A549 (cell line): ENCODE data around the gene C1orf21. TPM values are rescaled to one million over a fixed set of nuclear protein-coding genes. Genes with fewer than 3 reads are reported as not detected.
"Not testable (repeated sequence)": the region's sequence is repeated elsewhere in the genome, so short reads cannot be mapped to it uniquely, and the experiment has no call there.

Source experiments
- ATAC-seq, 2 experiments: fragments of 200-7000 bp in 1 of 2; fragments of >200 bp in 1 of 2; cut with Nextera tagmentation in 1 of 2; cut with Tn5 transposase in 1 of 2; 3 replicates each; pipeline versions ENCODE4 v1.8.0 to v1.9.1; 2018 to 2020; ENCODE audit warnings: mild to moderate bottlenecking in 1 of 2, moderate library complexity in 1 of 2
- CTCF ChIA-PET: fragments of 300-600 bp; sonication (Branson Sonifier 250); formaldehyde crosslinking; extraction: SDS; loops from one replicate; lab custom pipeline; 2021; ENCODE audit warnings: antibody characterized with exemption, inconsistent platforms; lab: Yijun Ruan, JAX
- POLR2A ChIA-PET: fragments of 350-600 bp; formaldehyde crosslinking; extraction: SDS; loops from one replicate; lab custom pipeline; 2021; ENCODE audit warnings: antibody characterized with exemption, inconsistent platforms; lab: Yijun Ruan, JAX
- DNase-seq, 2 experiments: peaks; one replicate each; pipeline versions ENCODE4 v3.0.0 to v3.0.0-alpha.2; 2011 to 2016; ENCODE audit warnings: low read depth in 1 of 2, low spot score in 1 of 2
- FAIRE-seq: peaks from 2 replicates; lab custom pipeline; 2011; peaks lifted over from hg19 to GRCh38; lab: Jason Lieb, UNC
- H3K27ac ChIP-seq, 2 experiments: fragments of >200 bp; sonication (Bioruptor Twin); formaldehyde crosslinking; 3 replicates each; pipeline ENCODE4 v1.5.1; 2016 to 2017
- H3K4me1 ChIP-seq: fragments of >200 bp; sonication (Bioruptor Twin); formaldehyde crosslinking; 3 replicates; pipeline ENCODE4 v1.6.1; 2016
- H3K4me2 ChIP-seq: fragments of >200 bp; sonication (Bioruptor Twin); formaldehyde crosslinking; 3 replicates; pipeline ENCODE4 v1.6.1; 2016
- H3K4me3 ChIP-seq: fragments of >200 bp; sonication (Bioruptor Twin); formaldehyde crosslinking; 3 replicates; pipeline ENCODE4 v1.5.1; 2016
- H3K9me3 ChIP-seq: fragments of >200 bp; sonication (Bioruptor Twin); formaldehyde crosslinking; 3 replicates; pipeline ENCODE4 v1.6.1; 2016
- CBX8 ChIP-seq: fragments of 200-600 bp; sonication (generic); IDR thresholded peaks from 2 replicates; pipeline ENCODE4 v1.6.1; 2016
- ESRRA ChIP-seq: fragments of 150-350 bp; IDR thresholded peaks from 2 replicates; pipeline ENCODE4 v1.6.1; 2014; ENCODE audit warnings: mild to moderate bottlenecking, low read length, borderline replicate concordance
- HOXB13 ChIP-seq: fragments of 250-450 bp; sonication (Bioruptor Pico); IDR thresholded peaks from 2 replicates; pipeline ENCODE4 v1.5.0; 2020; ENCODE audit warnings: low read depth, mild to moderate bottlenecking, moderate library complexity
- HOXB5 ChIP-seq: fragments of 250-450 bp; sonication (Bioruptor Pico); IDR thresholded peaks from 2 replicates; pipeline ENCODE4 v1.5.0; 2020; ENCODE audit warnings: mild to moderate bottlenecking, moderate library complexity
- JUN ChIP-seq, 2 experiments: fragments of >200 bp; sonication (Bioruptor Twin); formaldehyde crosslinking; IDR thresholded peaks; 2 replicates in 1 of 2; 3 replicates in 1 of 2; pipeline ENCODE4 v1.6.1; 2016 to 2017
- KDM1A ChIP-seq: fragments of 200-600 bp; sonication (generic); IDR thresholded peaks from 2 replicates; pipeline ENCODE4 v1.6.1; 2016; ENCODE audit warnings: low read depth, mild to moderate bottlenecking
- NFE2L2 ChIP-seq: fragments of 150-350 bp; conservative IDR thresholded peaks from 2 replicates; pipeline ENCODE4 v1.6.1; 2014; ENCODE audit warnings: low read length
- PHF8 ChIP-seq: fragments of 200-600 bp; sonication (generic); IDR thresholded peaks from 2 replicates; pipeline ENCODE4 v1.6.1; 2016; ENCODE audit warnings: low read depth, mild to moderate bottlenecking, antibody characterized with exemption, moderate library complexity, borderline replicate concordance
- POLR2A ChIP-seq: IDR thresholded peaks from 2 replicates; pipeline ENCODE4 v1.6.1; 2012; ENCODE audit warnings: mild to moderate bottlenecking, low read length
- RNF2 ChIP-seq: fragments of 200-600 bp; sonication (generic); IDR thresholded peaks from 2 replicates; pipeline ENCODE4 v1.6.1; 2016; ENCODE audit warnings: low read depth, mild to moderate bottlenecking, antibody characterized with exemption, moderate library complexity, borderline replicate concordance
- TFCP2L1 ChIP-seq: fragments of 250-450 bp; sonication (Bioruptor Pico); IDR thresholded peaks from 2 replicates; pipeline ENCODE4 v1.5.0; 2021; ENCODE audit warnings: mild to moderate bottlenecking
- ZNF302 ChIP-seq: fragments of 250-450 bp; sonication (Bioruptor Pico); IDR thresholded peaks from 2 replicates; pipeline ENCODE4 v1.9.0; 2021; ENCODE audit warnings: inconsistent platforms, mild to moderate bottlenecking, moderate library complexity
- ZSCAN20 ChIP-seq: fragments of 250-450 bp; sonication (Bioruptor Pico); IDR thresholded peaks from 2 replicates; pipeline ENCODE4 v1.8.0; 2022; ENCODE audit warnings: mild to moderate bottlenecking, moderate library complexity
- WGBS: methylation state at CpG from one replicate; pipeline ENCODE4 v1.1.6; 2017; ENCODE audit errors: missing lambda C conversion rate; 5-methylcytosine and 5-hydroxymethylcytosine counted together
- polyA minus RNA-seq: library from RNA; depleted of rRNA, polyadenylated mRNA; stranded (reverse); fragments of >200 nt; gene quantifications from 2 replicates; pipeline ENCODE4 v1.2.3, GENCODE V29; 2011; rRNA and poly(A)+ RNA removed
- polyA plus RNA-seq, 4 experiments: library from polyadenylated mRNA; depleted of rRNA in 3 of 4; stranded (reverse); fragments of >200 nt; fragmentation: RNase III in 1 of 4; extraction: RNeasy Plus Mini Kit Qiagen cat#74134 plus additional on column Dnase treatment in 1 of 4; gene quantifications; 2 replicates in 3 of 4; 3 replicates in 1 of 4; pipeline ENCODE4 v1.2.3, GENCODE V29; 2011 to 2017
- TF ChIP-seq, protein P1 (sequence below): IDR thresholded peaks from 2 replicates; pipeline ENCODE4 v1.6.1; 2012
- TF ChIP-seq, protein P2 (sequence below): IDR thresholded peaks from 2 replicates; pipeline ENCODE4 v1.6.1; 2012; ENCODE audit warnings: low read depth, borderline replicate concordance
- TF ChIP-seq, protein P3 (sequence below): fragments of >200 bp; sonication (Bioruptor Twin); formaldehyde crosslinking; IDR thresholded peaks from 3 replicates; pipeline ENCODE4 v1.6.1; 2016
- TF ChIP-seq, protein P4 (sequence below): fragments of 200-600 bp; sonication (generic); IDR thresholded peaks from 2 replicates; pipeline ENCODE4 v1.6.1; 2016; ENCODE audit warnings: antibody characterized with exemption, mild to moderate bottlenecking, moderate library complexity
- TF ChIP-seq, protein P5 (sequence below): fragments of 450-650 bp; IDR thresholded peaks from 2 replicates; pipeline ENCODE4 v1.6.1; 2014; ENCODE audit warnings: antibody characterized with exemption
- TF ChIP-seq, protein P6 (sequence below): fragments of >200 bp; sonication (Bioruptor Twin); formaldehyde crosslinking; IDR thresholded peaks from 3 replicates; pipeline ENCODE4 v1.5.1; 2016
- TF ChIP-seq, protein P7 (sequence below): fragments of 250-450 bp; sonication (Bioruptor Pico); IDR thresholded peaks from 2 replicates; pipeline ENCODE4 v1.5.0; 2020; ENCODE audit warnings: low read depth, mild to moderate bottlenecking, moderate library complexity

C1orf21 gene, protein sequence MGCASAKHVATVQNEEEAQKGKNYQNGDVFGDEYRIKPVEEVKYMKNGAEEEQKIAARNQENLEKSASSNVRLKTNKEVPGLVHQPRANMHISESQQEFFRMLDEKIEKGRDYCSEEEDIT
- polyA plus RNA-seq (2011; rRNA removed) (9.6 and 11.6 TPM in 2 replicates), polyA plus RNA-seq (2017; fragmentation: RNase III; extraction: RNeasy Plus Mini Kit Qiagen cat#74134 plus additional on column Dnase treatment) (9.7 to 11.4 TPM (median 10.8 TPM) in 3 replicates), polyA minus RNA-seq (1.3 and 1.6 TPM in 2 replicates)
- 2.5 and 2.6 TPM in 2 replicates for polyA plus RNA-seq (2012; cell fraction: cytosol; rRNA removed)
- polyA plus RNA-seq (2012; cell fraction: nucleus; rRNA removed): 0.43 and 0.93 TPM in 2 replicates

DNA sequence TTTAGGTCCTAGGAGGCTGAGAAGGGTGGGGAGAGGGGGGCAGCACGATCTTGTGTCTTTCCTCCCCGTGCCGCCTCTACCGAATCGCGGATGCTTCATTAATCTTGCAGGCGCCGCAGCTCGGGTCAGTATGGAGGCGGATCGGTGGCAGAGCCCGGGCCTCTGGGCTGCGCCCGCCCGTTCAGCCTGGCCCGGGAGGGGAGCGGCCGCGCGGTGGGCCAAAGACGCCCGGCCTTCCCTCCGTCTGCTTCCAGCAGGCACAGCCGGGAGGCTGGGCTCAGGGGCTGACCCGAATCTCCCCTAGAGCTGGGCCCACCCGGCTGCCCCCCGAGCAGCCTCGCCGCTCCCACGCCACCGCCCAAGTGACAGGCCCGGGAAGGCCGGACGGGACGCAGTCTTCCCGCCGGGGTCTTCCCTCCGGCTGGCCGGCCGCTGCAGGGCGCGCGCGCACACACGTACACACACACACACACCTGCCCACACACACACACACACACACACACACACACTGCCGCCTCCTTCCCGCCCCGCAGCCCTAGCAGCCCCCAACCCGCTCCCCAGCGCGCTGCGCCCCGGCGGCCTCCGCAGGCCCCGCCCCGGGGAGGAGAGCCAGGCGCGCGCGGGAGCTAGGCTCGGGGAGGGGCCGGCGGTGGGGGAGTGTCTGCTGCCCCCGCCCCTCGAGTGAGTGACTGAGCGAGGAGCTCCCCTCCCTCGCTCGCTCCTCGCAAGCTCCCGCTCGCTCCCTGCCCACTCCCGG is at the start of gene C1orf21:
TSS of gene C1orf21 (plus strand) at position 718 of the 757 bp plus-strand sequence. CDS start 90,481 bp downstream, outside the sequence.
- peak within 1 kb of the TSS; percentile 76 to 88 for H3K27ac ChIP-seq
- WGBS: 3% methylated on average over 12 of the region's 73 CpGs
- H3K4me1 ChIP-seq: peaks cover 18% of the 10 kb centered on the region
- TF ChIP-seq, protein P1, sequence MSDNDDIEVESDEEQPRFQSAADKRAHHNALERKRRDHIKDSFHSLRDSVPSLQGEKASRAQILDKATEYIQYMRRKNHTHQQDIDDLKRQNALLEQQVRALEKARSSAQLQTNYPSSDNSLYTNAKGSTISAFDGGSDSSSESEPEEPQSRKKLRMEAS: peak; percentile 39
- TF ChIP-seq JUN (IDR thresholded peaks at IDR 0.05): peak in 1 of 2 experiments; percentile 55; a peak in 2 of 5 replicates
- TF ChIP-seq KDM1A: no peak
- TF ChIP-seq, protein P2, sequence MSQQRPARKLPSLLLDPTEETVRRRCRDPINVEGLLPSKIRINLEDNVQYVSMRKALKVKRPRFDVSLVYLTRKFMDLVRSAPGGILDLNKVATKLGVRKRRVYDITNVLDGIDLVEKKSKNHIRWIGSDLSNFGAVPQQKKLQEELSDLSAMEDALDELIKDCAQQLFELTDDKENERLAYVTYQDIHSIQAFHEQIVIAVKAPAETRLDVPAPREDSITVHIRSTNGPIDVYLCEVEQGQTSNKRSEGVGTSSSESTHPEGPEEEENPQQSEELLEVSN: peak; percentile 66
- peak; percentile 53 for TF ChIP-seq POLR2A
- TF ChIP-seq, protein P3, sequence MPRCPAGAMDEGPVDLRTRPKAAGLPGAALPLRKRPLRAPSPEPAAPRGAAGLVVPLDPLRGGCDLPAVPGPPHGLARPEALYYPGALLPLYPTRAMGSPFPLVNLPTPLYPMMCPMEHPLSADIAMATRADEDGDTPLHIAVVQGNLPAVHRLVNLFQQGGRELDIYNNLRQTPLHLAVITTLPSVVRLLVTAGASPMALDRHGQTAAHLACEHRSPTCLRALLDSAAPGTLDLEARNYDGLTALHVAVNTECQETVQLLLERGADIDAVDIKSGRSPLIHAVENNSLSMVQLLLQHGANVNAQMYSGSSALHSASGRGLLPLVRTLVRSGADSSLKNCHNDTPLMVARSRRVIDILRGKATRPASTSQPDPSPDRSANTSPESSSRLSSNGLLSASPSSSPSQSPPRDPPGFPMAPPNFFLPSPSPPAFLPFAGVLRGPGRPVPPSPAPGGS: 0 out of 3 replicates have a peak, but pooled peaks have one; percentile 13
- CTCF ChIA-PET: interaction anchor here (0.6 to 1.3 kb wide), 7 partner anchors 8 to 278 kb away, joined by 3 to 4 read pairs (median 3); no protein-coding TSS in a partner anchor
- DNase-seq (peak; percentile 66 to 79), FAIRE-seq (no peak), ATAC-seq (peak; percentile 88 to 95)
- POLR2A ChIA-PET: interaction anchor here (0.7 to 1.3 kb wide), 5 partner anchors 24 to 304 kb away, joined by 3 to 6 read pairs (median 4); no protein-coding TSS in a partner anchor
- H3K4me3 ChIP-seq: peak within 1 kb of the TSS; percentile 79
- peak within 1 kb of the TSS; percentile 91 for H3K4me2 ChIP-seq
- no peaks in the 10 kb centered on the region for H3K9me3 ChIP-seq

DNA sequence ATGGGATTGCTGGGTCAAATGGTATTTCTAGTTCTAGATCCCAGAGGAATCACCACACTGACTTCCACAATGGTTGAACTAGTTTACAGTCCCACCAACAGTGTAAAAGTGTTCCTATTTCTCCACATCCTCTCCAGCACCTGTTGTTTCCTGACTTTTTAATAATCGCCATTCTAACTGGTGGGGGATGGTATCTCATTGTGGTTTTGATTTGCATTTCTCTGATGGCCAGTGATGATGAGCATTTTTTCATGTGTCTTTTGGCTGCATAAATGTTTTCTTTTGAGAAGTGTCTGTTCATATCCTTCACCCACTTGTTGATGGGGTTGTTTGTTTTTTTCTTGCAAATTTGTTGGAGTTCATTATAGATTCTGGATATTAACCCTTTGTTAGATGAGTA is 49.0 kb upstream of the C1orf21 start:
- POLR2A ChIA-PET, FAIRE-seq, H3K9me3 ChIP-seq, H3K4me1 ChIP-seq, H3K4me2 ChIP-seq, CTCF ChIA-PET, H3K27ac ChIP-seq, H3K4me3 ChIP-seq, ATAC-seq, DNase-seq: not testable (repeated sequence)
- WGBS: 8% methylated on average over 1 of the region's 1 CpG

DNA sequence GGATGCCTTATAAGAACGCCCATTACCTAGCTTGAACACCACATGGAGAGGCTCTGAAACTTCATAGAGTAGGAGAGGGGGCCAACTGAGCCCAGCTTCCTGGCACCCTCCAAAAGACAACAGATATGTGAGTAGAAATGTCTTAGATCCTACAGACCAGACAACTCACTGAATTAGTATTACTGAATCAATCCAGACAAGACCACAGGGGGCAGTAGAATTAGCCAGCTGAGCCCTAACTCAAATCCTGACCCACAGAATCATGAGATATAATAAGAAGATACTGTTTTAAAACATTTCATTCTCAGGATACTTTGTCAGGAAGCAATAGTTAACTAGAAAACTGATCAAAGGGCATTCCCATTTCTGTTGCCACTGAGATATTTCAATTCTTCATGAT is 45.8 kb upstream of the C1orf21 start:
- Histone ChIP-seq H3K9me3 (no peaks in the 10 kb centered on the region; the same call in 2 of the 3 replicates), H3K4me2 (no peak overlapping the region), H3K4me1 (no peaks in the 10 kb centered on the region), H3K4me3 (no peak overlapping the region), H3K27ac (no peak overlapping the region)
- DNase-seq (no peak), ATAC-seq (no peak), FAIRE-seq (no peak)
- CTCF ChIA-PET: interaction anchor here (1.2 kb wide), 1 partner anchor 11 kb away, joined by 4 read pairs; no protein-coding TSS in a partner anchor
- WGBS: no CpG with 5 or more reads among the region's 1 CpG
- POLR2A ChIA-PET: no interaction called here
- TF ChIP-seq PHF8 (no peak), NFE2L2 (no peak), HOXB13 (CRISPR knock-in tag) (no peak), HOXB5 (CRISPR knock-in tag) (no peak), RNF2 (no peak), ZSCAN20 (CRISPR knock-in tag) (no peak), ESRRA (no peak), TFCP2L1 (no peak), ZNF302 (CRISPR knock-in tag) (no peak), CBX8 (no peak)
- TF ChIP-seq, protein P4, sequence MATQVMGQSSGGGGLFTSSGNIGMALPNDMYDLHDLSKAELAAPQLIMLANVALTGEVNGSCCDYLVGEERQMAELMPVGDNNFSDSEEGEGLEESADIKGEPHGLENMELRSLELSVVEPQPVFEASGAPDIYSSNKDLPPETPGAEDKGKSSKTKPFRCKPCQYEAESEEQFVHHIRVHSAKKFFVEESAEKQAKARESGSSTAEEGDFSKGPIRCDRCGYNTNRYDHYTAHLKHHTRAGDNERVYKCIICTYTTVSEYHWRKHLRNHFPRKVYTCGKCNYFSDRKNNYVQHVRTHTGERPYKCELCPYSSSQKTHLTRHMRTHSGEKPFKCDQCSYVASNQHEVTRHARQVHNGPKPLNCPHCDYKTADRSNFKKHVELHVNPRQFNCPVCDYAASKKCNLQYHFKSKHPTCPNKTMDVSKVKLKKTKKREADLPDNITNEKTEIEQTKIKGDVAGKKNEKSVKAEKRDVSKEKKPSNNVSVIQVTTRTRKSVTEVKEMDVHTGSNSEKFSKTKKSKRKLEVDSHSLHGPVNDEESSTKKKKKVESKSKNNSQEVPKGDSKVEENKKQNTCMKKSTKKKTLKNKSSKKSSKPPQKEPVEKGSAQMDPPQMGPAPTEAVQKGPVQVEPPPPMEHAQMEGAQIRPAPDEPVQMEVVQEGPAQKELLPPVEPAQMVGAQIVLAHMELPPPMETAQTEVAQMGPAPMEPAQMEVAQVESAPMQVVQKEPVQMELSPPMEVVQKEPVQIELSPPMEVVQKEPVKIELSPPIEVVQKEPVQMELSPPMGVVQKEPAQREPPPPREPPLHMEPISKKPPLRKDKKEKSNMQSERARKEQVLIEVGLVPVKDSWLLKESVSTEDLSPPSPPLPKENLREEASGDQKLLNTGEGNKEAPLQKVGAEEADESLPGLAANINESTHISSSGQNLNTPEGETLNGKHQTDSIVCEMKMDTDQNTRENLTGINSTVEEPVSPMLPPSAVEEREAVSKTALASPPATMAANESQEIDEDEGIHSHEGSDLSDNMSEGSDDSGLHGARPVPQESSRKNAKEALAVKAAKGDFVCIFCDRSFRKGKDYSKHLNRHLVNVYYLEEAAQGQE: no peak
- TF ChIP-seq, protein P5, sequence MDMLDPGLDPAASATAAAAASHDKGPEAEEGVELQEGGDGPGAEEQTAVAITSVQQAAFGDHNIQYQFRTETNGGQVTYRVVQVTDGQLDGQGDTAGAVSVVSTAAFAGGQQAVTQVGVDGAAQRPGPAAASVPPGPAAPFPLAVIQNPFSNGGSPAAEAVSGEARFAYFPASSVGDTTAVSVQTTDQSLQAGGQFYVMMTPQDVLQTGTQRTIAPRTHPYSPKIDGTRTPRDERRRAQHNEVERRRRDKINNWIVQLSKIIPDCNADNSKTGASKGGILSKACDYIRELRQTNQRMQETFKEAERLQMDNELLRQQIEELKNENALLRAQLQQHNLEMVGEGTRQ: no peak
- TF ChIP-seq, protein P6, sequence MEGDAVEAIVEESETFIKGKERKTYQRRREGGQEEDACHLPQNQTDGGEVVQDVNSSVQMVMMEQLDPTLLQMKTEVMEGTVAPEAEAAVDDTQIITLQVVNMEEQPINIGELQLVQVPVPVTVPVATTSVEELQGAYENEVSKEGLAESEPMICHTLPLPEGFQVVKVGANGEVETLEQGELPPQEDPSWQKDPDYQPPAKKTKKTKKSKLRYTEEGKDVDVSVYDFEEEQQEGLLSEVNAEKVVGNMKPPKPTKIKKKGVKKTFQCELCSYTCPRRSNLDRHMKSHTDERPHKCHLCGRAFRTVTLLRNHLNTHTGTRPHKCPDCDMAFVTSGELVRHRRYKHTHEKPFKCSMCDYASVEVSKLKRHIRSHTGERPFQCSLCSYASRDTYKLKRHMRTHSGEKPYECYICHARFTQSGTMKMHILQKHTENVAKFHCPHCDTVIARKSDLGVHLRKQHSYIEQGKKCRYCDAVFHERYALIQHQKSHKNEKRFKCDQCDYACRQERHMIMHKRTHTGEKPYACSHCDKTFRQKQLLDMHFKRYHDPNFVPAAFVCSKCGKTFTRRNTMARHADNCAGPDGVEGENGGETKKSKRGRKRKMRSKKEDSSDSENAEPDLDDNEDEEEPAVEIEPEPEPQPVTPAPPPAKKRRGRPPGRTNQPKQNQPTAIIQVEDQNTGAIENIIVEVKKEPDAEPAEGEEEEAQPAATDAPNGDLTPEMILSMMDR: no peak
- TF ChIP-seq, protein P7, sequence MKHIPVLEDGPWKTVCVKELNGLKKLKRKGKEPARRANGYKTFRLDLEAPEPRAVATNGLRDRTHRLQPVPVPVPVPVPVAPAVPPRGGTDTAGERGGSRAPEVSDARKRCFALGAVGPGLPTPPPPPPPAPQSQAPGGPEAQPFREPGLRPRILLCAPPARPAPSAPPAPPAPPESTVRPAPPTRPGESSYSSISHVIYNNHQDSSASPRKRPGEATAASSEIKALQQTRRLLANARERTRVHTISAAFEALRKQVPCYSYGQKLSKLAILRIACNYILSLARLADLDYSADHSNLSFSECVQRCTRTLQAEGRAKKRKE: no peak
